GM19452 (cell line): ENCODE data around the gene GNAO1.
"Not testable (repeated sequence)": the region's sequence is repeated elsewhere in the genome, so short reads cannot be mapped to it uniquely, and the experiment has no call there.

Source experiments
- ATAC-seq: cut with Tn5 transposase; IDR thresholded peaks from one replicate; pipeline ENCODE4 v1.9.1; 2021; ENCODE audit not compliant: unreplicated experiment

Gene GNAO1

DNA sequence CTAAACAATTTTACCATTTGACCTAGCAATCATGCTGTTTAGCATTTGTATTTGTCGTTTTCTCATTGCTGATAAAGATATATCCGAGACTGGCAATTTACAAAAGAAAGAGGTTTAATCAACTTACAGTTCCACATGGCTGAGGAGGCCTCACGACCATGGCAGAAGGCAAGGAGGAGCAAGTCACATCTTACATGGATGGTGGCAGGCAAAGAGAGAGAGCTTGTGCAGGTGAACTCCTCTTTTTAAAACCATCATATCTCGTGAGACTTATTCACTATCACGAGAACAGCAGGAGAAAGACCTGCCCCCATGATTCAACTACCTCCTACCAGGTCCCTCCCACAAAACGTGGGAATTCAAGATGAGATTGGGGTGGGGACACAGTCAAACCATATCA, 187.8 kb downstream of the GNAO1 start:
- ATAC-seq, result not testable (repeated sequence)

DNA sequence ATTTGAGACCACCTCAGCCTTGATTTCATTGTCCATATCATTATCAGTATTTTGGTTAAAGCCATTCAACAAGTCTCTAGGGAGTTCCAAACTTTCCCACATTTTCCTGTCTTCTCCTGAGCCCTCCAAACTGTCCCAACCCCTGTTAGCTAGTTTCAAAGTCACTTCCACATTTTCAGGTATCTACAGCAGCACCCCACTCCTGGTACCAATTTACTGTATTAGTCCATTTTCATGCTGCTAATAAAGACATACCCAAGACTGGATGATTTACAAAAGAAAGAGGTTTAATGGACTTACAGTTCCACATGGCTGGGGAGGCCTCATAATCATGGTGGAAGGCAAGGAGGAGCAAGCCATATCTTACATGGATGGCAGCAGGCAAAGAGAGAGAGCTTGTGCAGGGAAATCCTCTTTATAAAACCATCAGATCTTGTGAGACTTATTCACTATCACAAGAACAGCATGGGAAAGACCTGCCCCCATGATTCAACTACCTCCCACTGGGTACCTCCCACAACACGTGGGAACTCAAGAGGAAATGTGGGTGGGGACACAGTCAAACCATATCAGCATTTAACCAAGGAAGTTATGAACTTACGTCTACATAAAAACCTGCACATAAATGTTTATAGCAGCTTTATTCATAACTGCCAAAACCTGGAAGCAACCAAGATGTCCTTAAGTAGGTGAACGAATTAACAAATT, 189.6 kb downstream of the GNAO1 start:
- ATAC-seq, result not testable (repeated sequence)

DNA sequence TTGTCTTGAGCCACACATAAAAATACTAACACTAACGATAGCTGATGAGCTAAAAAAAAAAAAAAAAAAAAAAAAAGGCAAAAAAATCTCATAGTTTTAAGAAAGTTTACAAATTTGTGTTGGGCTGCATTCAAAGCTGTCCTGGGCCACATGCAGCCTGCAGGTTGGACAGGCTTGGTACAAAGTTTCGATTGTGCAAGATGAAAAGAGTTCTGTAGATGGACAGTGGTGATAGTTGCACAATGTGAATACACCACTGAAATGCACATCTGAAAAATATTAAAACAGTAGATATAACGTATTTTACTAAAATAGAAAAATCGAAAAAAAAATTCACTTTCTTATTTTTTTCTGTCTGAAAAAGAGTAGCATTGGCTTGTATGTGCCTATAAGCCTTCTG, 191.2 kb downstream of the GNAO1 start:
- no peak for ATAC-seq

DNA sequence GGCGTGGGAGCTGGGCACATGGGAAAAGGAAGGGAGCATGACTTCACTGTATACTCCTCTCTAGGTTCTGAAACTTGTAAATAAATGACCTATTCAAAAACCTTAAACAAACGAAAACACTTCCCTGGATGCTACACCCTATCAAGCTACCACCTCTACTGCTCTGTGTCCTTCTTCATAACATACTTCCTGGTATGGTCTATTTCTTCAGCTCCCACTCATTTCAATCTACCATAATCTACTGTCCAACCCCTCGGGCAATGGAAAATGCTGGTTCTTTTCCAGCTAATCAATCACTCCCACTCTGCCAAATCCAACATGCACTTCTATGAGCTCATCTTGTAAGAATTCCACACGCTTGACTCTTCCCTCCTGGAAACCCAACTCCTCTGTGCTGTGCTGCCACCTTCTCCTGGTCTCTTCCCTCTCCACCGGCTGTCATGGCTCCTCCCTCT, 191.6 kb downstream of the GNAO1 start:
- ATAC-seq, result no peak

DNA sequence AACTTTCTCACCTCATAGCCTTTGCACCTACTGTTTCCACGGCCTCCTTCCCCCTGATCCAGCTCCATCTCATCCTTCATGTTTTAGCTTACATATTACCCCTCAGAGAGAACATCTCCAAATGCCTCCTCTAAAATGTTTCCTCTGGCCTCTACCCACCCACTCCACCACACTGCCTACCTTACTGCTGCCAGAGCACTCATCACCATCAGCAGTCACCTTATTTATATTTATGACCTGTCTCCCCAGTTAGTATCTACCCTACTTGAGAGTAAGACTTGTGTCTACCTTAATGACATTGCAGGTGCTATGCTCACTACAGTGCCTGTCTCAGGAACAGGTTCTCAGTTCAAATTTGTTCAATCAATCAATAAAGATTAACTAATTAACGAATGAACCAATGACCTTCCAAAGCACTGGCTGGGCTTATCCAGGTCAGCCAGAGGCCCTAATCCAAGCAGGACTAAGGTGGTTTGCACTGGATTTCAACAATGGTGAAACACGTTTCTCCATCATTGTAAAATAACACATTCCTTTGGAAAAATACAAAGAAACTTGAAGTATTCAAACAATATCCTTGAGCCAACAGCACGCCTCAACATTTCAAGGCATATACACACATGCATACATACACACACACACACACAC, 192.9 kb downstream of the GNAO1 start:
- ATAC-seq, result no peak

DNA sequence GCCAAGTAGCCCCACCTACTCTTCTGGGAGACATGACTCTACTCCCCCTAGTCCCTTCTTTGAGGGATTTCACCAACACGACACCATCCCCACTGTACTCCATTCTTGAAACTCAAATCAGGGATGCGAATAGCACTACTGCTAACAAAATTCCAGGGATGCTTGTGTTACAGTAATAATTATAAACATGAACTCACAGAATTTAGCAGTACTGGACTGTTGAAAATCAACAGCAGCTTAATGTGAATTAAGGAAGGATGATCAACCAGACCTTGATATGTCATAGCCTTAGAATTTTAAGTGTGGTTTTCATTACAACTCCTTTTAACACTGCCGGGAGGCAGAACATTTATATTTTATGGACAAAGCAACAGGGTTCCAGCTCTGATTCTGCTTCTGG, 196.1 kb downstream of the GNAO1 start:
- ATAC-seq, result no peak

DNA sequence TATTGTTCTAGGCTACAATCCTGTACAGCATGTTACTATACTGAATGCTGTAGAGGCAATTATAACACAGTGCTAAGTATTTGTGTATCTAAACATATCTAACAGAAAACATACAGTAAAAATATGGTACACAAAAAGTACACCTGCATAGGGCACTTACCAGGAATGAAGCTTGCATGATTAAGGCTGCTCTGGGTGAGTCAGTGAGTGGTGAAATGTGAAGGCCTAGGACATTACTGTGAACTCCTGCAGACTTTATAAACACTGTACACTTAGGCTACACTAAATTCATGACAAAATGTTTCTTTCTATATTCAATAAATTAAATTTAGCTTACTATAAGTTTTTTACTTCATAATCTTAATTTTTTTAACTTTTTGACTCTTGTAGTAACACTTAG, 196.9 kb downstream of the GNAO1 start:
- no peak for ATAC-seq

DNA sequence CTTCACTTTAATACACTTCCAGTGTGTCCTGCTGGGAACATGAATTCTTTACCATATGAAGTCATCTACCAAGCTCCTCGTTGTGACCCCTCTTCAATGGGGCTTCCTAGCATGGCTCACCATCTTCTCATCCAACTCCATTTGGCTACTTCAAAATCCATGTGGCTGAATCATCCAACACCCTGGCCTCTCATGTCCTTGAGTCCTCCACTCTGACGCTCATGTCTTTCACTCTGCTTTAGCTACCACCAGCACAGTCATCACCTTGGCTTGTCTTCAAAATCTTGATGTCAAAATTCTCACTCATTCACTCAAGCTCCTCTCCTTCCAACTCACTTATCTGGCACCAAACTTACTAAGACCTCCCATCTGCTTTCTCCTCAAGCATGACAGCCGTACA, 198.3 kb downstream of the GNAO1 start:
- no peak for ATAC-seq

DNA sequence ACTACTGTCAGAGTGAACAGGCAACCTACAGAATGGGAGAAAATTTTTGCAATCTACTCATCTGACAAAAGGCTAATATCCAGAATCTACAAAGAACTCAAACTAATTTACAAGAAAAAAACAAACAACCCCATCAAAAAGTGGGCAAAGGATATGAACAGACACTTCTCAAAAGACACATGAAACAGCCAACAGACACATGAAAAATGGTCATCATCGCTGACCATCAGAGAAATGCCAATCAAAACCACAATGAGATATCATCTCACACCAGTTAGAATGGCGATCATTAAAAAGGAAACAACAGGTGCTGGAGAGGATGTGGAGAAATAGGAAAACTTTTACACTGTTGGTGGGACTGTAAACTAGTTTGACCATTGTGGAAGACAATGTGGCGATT, 205.4 kb downstream of the GNAO1 start:
- not testable (repeated sequence) for ATAC-seq

DNA sequence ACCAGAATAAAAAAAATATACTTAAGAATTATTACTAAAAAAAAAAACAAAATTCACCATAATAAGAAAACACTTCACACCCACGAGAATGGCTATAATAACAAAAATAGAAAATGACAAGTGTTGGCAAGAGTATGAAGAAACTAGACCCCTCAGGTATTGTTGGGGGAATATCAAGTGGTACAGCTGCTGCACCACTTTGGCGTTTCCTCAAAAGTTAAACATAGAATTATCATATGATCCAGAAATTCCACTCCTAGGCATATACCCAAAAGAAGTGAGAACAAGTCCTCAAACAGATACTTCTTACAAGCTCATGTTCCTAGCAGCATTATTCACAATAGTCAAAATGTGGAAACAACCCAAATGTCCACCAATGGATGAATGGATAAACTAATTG, 207.8 kb downstream of the GNAO1 start:
- no peak for ATAC-seq

DNA sequence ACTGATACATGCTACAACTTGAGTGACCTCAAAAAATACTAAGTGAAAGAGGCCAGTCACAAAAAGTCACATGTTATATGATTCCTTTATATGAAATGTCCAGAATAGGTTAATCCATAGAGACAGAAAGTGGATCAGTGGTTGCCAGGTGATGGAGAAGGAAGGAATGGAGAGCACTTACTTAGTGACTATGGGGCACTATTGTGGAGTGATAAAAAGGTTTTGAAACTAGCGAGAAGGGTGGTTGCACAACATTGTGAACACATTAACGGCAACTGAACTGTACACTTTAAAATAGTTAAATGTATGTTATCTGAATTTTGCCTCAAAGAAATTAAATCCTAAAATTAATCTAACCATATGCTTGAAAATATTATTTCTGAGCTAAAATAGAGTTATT, 208.2 kb downstream of the GNAO1 start:
- no peak for ATAC-seq

DNA sequence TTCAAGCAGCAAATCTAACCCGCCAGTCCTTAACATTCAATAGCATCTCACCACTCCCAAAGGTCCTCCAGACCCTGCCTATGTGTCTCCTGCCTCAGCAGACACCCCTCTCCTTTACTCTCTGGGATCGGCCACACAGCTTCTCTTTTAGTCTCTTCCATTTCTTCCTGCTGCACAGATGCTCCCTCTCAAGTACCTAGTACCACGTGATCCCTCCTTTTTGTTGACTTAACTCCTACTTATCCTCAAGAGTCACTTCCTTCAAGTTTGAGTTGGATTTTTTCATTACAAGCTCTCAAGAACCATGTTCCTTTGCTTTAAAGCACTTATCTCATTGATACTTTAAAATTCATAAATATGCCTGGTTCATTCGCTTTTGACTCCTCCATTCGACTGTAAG, 209.2 kb downstream of the GNAO1 start:
- ATAC-seq, result no peak

DNA sequence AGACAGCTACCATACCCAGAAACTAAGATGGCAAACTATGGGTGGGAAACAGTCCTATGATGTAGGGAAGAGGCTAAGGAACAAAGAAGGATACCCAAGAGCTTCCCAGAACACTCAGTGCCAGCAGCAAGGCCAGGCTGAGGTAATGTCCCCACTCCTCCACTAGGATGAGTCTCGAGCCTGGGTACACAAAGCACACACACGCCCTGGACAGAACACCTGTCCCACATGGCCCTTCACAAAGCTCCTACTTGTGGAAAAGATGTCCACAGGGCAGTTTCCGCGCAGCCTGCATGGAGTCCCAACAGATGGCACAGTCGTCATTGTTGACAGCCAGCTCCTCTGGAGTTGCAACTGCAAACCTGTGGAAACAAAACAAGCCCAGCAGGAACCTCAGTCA, 210.2 kb downstream of the GNAO1 start:
- ATAC-seq, result no peak

DNA sequence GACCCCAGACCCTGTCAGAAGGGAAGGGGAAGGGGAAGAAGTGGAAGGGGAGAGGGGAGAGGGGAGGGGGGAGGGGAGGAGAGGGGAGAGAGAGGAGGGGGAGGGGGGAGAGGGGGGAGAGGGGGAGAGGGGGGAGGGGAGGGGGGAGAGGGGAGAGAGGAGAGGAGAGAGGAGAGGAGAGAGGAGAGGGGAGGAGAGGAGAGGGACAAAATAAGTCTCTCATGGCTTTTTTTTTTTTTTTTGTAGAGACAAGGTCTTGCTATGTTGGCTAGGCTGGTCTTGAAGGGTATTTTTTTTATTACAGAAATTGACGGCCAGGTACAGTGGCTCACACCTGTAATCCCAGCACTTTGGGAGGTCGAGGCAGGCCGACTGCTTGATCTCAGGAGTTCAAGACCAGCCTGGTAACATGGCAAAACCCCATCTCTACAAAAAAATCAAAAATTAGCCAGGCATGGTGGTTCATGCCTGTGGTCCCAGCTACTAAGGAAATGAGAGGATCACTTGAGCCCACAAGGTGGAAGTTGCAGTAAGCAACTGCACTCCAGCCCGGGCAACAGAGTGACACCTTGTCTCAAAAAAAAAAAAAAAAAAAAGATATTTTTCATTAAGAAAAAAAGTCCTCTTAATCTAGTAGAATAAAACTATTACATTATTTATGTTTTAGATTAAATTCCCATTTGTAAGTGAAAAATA, 214.8 kb downstream of the GNAO1 start:
- no peak for ATAC-seq
